ENCODE data around the gene FKBP10. TPM values are rescaled to one million over a fixed set of nuclear protein-coding genes. Genes with fewer than 3 reads are reported as not detected.

FKBP10 gene
- total RNA-seq, 3 donors from 2014 or later (not counting 1 experiment from before 2014, with no cell fraction given) = 5.6 to 8.8 (median 6.0) TPM

DNA sequence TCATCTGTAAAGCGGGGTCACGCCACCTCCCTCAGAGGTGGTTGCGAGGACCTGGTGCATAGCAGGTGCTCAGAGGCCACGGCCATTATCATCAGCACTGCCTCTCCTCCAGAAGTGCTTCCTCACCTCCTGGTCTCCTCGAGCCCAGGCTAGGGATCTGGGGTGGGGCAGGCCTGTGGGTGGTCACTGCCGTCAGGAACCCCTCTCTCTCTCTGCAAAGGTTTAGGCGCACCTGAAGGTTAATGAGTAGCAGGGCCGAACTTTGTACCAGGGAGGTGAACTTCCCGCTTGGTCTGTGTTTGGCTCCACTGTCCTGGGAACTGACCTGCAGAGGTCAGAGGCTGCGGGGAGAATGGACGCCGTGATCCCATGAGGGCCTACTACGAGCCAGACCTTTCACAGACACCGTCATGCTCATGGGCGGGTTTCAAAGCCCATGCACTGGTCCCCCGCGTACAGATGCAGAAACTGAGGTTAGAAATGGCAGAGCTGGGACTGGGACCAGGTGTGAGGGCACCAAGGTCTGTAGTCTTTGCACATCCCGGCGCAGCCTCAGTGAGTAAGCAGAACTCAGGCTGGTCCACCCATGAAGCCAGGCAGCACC is 40.1 kb upstream of the FKBP10 start:
- H3K4me1 ChIP-seq (ENCODE audit: control insufficient read depth, insufficient read depth, low read length) = no peaks in the 10 kb centered on the region
- H3K36me3 Mint-ChIP-seq = no peaks in the 10 kb centered on the region
- no peaks in the 10 kb centered on the region for H3K4me1 Mint-ChIP-seq
- no peaks in the 10 kb centered on the region for H3K9me3 Mint-ChIP-seq
- 89% methylated on average over 19 of the region's 19 CpGs for WGBS (ENCODE audit: insufficient coverage)
- no peaks in the 10 kb centered on the region for H3K27me3 ChIP-seq (ENCODE audit: control insufficient read depth, insufficient read depth, low read length)
- H3K27me3 Mint-ChIP-seq (ENCODE audit: low read depth in 2 of 2) = no peaks in the 10 kb centered on the region
- TF ChIP-seq, protein P1, sequence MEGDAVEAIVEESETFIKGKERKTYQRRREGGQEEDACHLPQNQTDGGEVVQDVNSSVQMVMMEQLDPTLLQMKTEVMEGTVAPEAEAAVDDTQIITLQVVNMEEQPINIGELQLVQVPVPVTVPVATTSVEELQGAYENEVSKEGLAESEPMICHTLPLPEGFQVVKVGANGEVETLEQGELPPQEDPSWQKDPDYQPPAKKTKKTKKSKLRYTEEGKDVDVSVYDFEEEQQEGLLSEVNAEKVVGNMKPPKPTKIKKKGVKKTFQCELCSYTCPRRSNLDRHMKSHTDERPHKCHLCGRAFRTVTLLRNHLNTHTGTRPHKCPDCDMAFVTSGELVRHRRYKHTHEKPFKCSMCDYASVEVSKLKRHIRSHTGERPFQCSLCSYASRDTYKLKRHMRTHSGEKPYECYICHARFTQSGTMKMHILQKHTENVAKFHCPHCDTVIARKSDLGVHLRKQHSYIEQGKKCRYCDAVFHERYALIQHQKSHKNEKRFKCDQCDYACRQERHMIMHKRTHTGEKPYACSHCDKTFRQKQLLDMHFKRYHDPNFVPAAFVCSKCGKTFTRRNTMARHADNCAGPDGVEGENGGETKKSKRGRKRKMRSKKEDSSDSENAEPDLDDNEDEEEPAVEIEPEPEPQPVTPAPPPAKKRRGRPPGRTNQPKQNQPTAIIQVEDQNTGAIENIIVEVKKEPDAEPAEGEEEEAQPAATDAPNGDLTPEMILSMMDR (IDR thresholded peaks at IDR 0.05) = no peak
- no peak overlapping the region for H3K4me3 Mint-ChIP-seq
- DNase-seq (no peak), ATAC-seq (no peak)
- no peaks in the 10 kb centered on the region for H3K36me3 ChIP-seq (ENCODE audit: control insufficient read depth, insufficient read depth, low read length)
- H3K4me3 ChIP-seq (ENCODE audit: low read length) = no peak overlapping the region
- intact Hi-C loops (cut with micrococcal nuclease) = no loop called here
- H3K27ac Mint-ChIP-seq = no peak overlapping the region
- no peaks in the 10 kb centered on the region for H3K9me3 ChIP-seq (ENCODE audit: control insufficient read depth, insufficient read depth, low read length)
- no peak overlapping the region for H3K27ac ChIP-seq (ENCODE audit: low read length)

- Mint-ChIP-seq H3K36me3 (no peaks in the 10 kb centered on the region), H3K9me3 (no peaks in the 10 kb centered on the region), H3K27ac (no peak overlapping the region), H3K4me3 (no peak overlapping the region), H3K4me1 (no peaks in the 10 kb centered on the region), H3K27me3 (ENCODE audit: low read depth in 2 of 2) (no peaks in the 10 kb centered on the region)
- H3K27ac ChIP-seq (ENCODE audit: low read length) = no peak overlapping the region
- TF ChIP-seq, protein P1 (IDR thresholded peaks at IDR 0.05) = no peak
- H3K9me3 ChIP-seq (ENCODE audit: control insufficient read depth, insufficient read depth, low read length) = no peaks in the 10 kb centered on the region
- no peaks in the 10 kb centered on the region for H3K4me1 ChIP-seq (ENCODE audit: control insufficient read depth, insufficient read depth, low read length)
- intact Hi-C loops (cut with micrococcal nuclease) = no loop called here
- no peaks in the 10 kb centered on the region for H3K36me3 ChIP-seq (ENCODE audit: control insufficient read depth, insufficient read depth, low read length)
- DNase-seq (no peak), ATAC-seq (no peak)
- no peaks in the 10 kb centered on the region for H3K27me3 ChIP-seq (ENCODE audit: control insufficient read depth, insufficient read depth, low read length)
- WGBS (ENCODE audit: insufficient coverage) = 84% methylated on average over 12 of the region's 12 CpGs
- H3K4me3 ChIP-seq (ENCODE audit: low read length) = no peak overlapping the region
These were observed 39.6 kb upstream of the FKBP10 start for GRCh38 chr17:41773190-41773588.

DNA sequence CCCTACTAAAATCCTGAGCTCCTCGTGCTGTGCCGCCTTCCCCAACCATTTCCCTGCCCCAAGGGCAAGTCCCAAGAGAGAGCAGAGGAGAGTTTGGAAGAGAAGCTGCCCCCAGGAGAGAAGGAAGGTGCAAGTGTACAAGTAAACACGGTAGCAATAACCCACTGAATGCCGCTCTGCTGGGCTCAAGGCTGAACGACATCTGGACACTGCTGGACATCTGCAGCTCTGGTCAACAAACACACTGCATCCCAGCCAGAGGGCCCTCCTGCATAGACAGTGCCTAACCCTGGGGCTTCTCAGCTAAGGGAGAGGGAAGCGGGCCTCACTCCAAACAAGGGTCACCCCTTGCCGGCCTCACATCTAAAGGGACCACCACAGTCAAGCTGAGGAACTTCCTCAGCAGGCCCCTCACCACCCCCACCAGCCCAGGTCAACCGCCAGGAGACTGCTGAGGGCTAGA is 39.0 kb upstream of the FKBP10 start:
- WGBS (ENCODE audit: insufficient coverage) = 76% methylated on average over 6 of the region's 8 CpGs
- no peak for ATAC-seq

More for the DNA sequence above, 39.0 kb upstream of the FKBP10 start:
- Histone ChIP-seq H3K4me1 (ENCODE audit: control insufficient read depth, insufficient read depth, low read length) (no peaks in the 10 kb centered on the region), H3K9me3 (ENCODE audit: control insufficient read depth, insufficient read depth, low read length) (no peaks in the 10 kb centered on the region), H3K4me3 (ENCODE audit: low read length) (no peak overlapping the region), H3K36me3 (ENCODE audit: control insufficient read depth, insufficient read depth, low read length) (no peaks in the 10 kb centered on the region), H3K27ac (ENCODE audit: low read length) (no peak overlapping the region), H3K27me3 (ENCODE audit: control insufficient read depth, insufficient read depth, low read length) (no peaks in the 10 kb centered on the region)
- Mint-ChIP-seq H3K27me3 (ENCODE audit: low read depth in 2 of 2) (no peaks in the 10 kb centered on the region), H3K9me3 (no peaks in the 10 kb centered on the region), H3K27ac (no peak overlapping the region), H3K36me3 (no peaks in the 10 kb centered on the region), H3K4me1 (no peaks in the 10 kb centered on the region), H3K4me3 (no peak overlapping the region)
- no peak for DNase-seq
- intact Hi-C loops (cut with micrococcal nuclease) = no loop called here
- TF ChIP-seq, protein P1 (IDR thresholded peaks at IDR 0.05) = no peak
